AG04450 (cell line): Measurements from ENCODE around the gene LHX3. TPM values are rescaled to one million over a fixed set of nuclear protein-coding genes. Genes with fewer than 3 reads are reported as not detected.

Experiments used
- CTCF ChIA-PET: fragments of 300-600, 350-600 bp; formaldehyde crosslinking; extraction: SDS; loops from one replicate; lab custom pipeline; 2022; ENCODE audit warnings: antibody characterized with exemption, inconsistent platforms; lab: Charles Lee
- POLR2A ChIA-PET: fragments of 350-600 bp; formaldehyde crosslinking; extraction: SDS; loops from one replicate; lab custom pipeline; 2021; ENCODE audit warnings: antibody characterized with exemption, inconsistent platforms; lab: Yijun Ruan, JAX
- DNase-seq: peaks from one replicate; pipeline ENCODE4 v3.0.0-alpha.2; 2011; ENCODE audit warnings: low read depth, low spot score
- H3K27ac ChIP-seq: one replicate; pipeline ENCODE4 v1.5.1; 2012; ENCODE audit warnings: low read depth, low read length, control low read depth
- H3K27me3 ChIP-seq: one replicate; pipeline ENCODE4 v1.6.0; 2012; ENCODE audit warnings: low read length; ENCODE audit not compliant: control insufficient read depth, insufficient read depth
- H3K4me3 ChIP-seq: 2 replicates; pipeline ENCODE4 v1.5.1; 2011; ENCODE audit warnings: mild to moderate bottlenecking, low read depth, low read length, control low read depth
- H3K9me3 ChIP-seq: 2 replicates; pipeline ENCODE4 v1.5.1; 2012; ENCODE audit warnings: low read length; ENCODE audit not compliant: control insufficient read depth, insufficient read depth
- polyA plus RNA-seq: library from polyadenylated mRNA; depleted of rRNA; stranded (reverse); fragments of >200 nt; gene quantifications from 2 replicates; pipeline ENCODE4 v1.2.3, GENCODE V29; 2011
- TF ChIP-seq, protein P1 (sequence below): IDR thresholded peaks from 2 replicates; pipeline ENCODE4 v1.5.1; 2011; ENCODE audit warnings: low read depth, low read length, control low read depth, inconsistent platforms

Gene LHX3
- polyA plus RNA-seq, 1 experiment = not detected

DNA sequence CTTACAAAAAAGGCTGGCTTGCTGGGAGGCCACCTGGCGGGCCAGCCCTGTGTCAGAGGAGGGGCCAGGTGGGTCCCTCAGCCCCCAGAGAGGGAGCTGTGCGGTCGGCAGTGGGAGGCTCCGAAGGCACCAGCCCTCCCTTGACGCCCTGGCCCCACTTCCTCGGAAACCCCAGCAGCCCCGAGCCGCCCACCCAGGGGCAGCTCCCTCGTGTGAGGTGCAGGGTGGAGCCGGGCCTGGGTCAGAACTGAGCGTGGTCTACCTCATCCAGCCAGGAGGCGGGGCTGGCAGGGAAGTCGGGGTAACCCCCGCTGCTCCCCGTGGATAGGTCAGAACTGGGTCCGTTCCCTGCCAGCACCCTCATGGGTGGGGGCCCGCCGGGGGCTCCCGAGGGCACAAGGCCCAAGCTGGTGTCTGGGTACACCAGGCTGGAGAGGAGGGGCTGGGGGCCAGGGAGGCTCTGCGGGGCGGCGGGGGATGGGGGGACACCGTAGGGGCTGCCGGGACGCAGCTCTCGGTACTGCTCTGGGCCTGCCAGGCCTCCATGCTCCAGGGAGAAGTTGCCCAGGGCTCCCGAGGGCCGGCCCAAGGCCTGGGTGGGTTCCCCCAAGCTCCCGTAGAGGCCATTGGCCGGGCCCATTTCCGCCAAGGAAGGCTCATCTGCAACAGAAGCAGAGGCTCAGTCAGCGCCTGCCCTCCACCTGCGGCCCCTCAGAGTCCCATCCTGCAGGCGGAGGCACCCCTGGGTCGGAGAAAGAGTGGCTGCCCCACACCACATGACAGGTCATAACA is 7.6 kb downstream of the LHX3 start:
- no peak for DNase-seq
- H3K27me3 ChIP-seq = peaks cover 83% of the 10 kb centered on the region
- TF ChIP-seq, protein P1, sequence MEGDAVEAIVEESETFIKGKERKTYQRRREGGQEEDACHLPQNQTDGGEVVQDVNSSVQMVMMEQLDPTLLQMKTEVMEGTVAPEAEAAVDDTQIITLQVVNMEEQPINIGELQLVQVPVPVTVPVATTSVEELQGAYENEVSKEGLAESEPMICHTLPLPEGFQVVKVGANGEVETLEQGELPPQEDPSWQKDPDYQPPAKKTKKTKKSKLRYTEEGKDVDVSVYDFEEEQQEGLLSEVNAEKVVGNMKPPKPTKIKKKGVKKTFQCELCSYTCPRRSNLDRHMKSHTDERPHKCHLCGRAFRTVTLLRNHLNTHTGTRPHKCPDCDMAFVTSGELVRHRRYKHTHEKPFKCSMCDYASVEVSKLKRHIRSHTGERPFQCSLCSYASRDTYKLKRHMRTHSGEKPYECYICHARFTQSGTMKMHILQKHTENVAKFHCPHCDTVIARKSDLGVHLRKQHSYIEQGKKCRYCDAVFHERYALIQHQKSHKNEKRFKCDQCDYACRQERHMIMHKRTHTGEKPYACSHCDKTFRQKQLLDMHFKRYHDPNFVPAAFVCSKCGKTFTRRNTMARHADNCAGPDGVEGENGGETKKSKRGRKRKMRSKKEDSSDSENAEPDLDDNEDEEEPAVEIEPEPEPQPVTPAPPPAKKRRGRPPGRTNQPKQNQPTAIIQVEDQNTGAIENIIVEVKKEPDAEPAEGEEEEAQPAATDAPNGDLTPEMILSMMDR = no peak
- CTCF ChIA-PET = no interaction called here
- no peak overlapping the region for H3K4me3 ChIP-seq
- POLR2A ChIA-PET = no interaction called here
- H3K9me3 ChIP-seq = no peaks in the 10 kb centered on the region; the same call in 1 of the 2 replicates
- no peak overlapping the region for H3K27ac ChIP-seq

DNA sequence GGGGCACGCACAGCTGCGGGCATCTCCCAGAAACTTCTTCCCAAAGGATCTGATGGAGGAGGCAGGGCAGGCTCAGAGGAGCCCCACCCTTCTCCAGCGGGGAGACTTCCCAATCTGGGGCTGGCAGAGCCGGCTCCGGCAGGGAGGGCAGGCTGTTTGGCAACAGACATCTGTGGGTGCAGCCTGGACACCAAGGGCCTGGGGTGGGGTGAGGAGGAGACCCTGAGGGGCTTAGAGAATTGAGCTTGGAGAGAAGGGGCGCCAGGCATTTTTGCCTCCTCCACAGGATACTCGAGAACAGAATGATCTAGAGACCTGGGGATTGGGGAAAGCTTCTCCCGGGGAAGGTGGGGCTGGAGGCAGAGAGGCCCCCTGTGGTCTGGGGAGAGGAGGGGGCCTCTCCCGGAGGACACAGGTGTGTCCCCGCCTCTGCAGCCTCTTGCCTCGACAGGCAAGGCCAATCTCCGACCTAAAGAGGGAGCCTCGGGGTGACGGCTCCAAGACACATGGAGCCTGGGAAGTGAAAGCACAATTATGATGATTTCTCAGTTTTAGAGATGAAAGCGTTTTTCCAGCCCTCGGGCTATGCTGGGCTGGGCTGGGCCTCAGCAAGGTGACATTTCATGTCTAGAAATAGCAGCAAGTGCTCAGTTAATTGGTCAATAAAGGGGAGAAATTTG is 8.4 kb downstream of the LHX3 start:
- H3K27me3 ChIP-seq = peaks cover 86% of the 10 kb centered on the region
- POLR2A ChIA-PET = no interaction called here
- DNase-seq = no peak
- TF ChIP-seq, protein P1 = no peak
- no peaks in the 10 kb centered on the region; the same call in 1 of the 2 replicates for H3K9me3 ChIP-seq
- H3K27ac ChIP-seq = no peak overlapping the region
- CTCF ChIA-PET = no interaction called here
- H3K4me3 ChIP-seq = no peak overlapping the region

DNA sequence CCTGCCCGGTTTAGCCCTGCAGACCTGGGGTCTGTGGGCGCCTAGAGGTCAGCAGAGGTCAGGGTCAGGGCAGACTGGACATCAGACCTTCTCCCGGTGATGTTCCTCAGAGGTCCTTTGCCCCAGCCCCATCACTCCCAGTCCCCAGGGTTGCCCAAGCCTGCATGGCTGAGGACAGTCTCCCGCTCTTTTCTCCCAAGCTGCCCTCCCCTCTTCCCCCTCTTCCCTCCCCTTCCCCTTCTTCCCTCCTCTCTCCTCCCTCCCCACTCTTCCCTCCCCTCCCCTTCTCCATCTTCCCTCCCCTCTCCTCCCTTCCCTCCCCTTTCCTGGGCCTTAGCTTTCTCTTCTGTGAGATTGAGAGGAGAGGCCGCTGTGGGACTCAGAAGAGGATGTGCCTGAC is 10.4 kb downstream of the LHX3 start:
- DNase-seq = no peak
- TF ChIP-seq, protein P1 = no peak
- H3K4me3 ChIP-seq = no peak overlapping the region
- H3K9me3 ChIP-seq = no peaks in the 10 kb centered on the region; the same call in 1 of the 2 replicates
- H3K27ac ChIP-seq = no peak overlapping the region
- ChIA-PET CTCF (no interaction called here), POLR2A (no interaction called here)
- H3K27me3 ChIP-seq = peaks cover 87% of the 10 kb centered on the region

- Histone ChIP-seq H3K4me3 (no peak overlapping the region), H3K27ac (no peak overlapping the region), H3K27me3 (peaks cover 86% of the 10 kb centered on the region), H3K9me3 (no peaks in the 10 kb centered on the region; the same call in 1 of the 2 replicates)
- ChIA-PET CTCF (no interaction called here), POLR2A (no interaction called here)
- TF ChIP-seq, protein P1 = no peak
- no peak for DNase-seq
Measured at GRCh38 chr9:136193891-136194279, 11.0 kb downstream of the LHX3 start.
